SK-N-SH treated with all-trans-retinoic acid at 6 μM for 48 hours (cell line): ENCODE data around the gene GMPR2.
A peak's percentile ranks its signal among the peaks of the same experiment; 100 is the strongest.

Experiments used
- ATAC-seq: fragments of 200-7000 bp; cut with Tn5 transposase; 3 replicates; pipeline ENCODE4 v1.9.1; 2020; ENCODE audit warnings: mild to moderate bottlenecking, moderate library complexity
- ARNTL ChIP-seq: fragments of 450-650 bp; formaldehyde crosslinking; IDR thresholded peaks from 2 replicates; pipeline ENCODE4 v1.5.0; 2020; ENCODE audit warnings: low read depth, mild to moderate bottlenecking, moderate library complexity, borderline replicate concordance
- BACH2 ChIP-seq: fragments of 250-450 bp; sonication (Bioruptor Pico); IDR thresholded peaks from 2 replicates; pipeline ENCODE4 v1.9.0; 2021; ENCODE audit warnings: mild to moderate bottlenecking, borderline replicate concordance
- CREB5 ChIP-seq: fragments of 250-450 bp; sonication (Bioruptor Pico); IDR thresholded peaks from 2 replicates; pipeline ENCODE4 v1.5.1; 2020; ENCODE audit warnings: low read depth, mild to moderate bottlenecking, moderate library complexity
- CSDC2 ChIP-seq: fragments of 250-450 bp; sonication (Bioruptor Pico); IDR thresholded peaks from 2 replicates; pipeline ENCODE4 v1.5.0; 2020; ENCODE audit warnings: mild to moderate bottlenecking, moderate library complexity
- ESRRG ChIP-seq: fragments of 250-450 bp; sonication (Bioruptor Pico); IDR thresholded peaks from 2 replicates; pipeline ENCODE4 v1.6.1; 2021; ENCODE audit warnings: mild to moderate bottlenecking
- ISL1 ChIP-seq: fragments of 250-450 bp; sonication (Bioruptor Pico); IDR thresholded peaks from 2 replicates; pipeline ENCODE4 v2.1.2; 2022; ENCODE audit warnings: mild to moderate bottlenecking, moderate library complexity
- OSR1 ChIP-seq: fragments of 250-450 bp; sonication (Bioruptor Pico); IDR thresholded peaks from 2 replicates; pipeline ENCODE4 v1.8.0; 2022; ENCODE audit warnings: moderate library complexity, mild to moderate bottlenecking, inconsistent platforms
- PATZ1 ChIP-seq: fragments of 250-450 bp; sonication (Bioruptor Pico); IDR thresholded peaks from 2 replicates; pipeline ENCODE4 v1.8.0; 2020; ENCODE audit warnings: mild to moderate bottlenecking, moderate library complexity, borderline replicate concordance
- POU6F1 ChIP-seq: fragments of 250-450 bp; sonication (Bioruptor Pico); IDR thresholded peaks from 2 replicates; pipeline ENCODE4 v1.8.0; 2021; ENCODE audit warnings: low read depth, mild to moderate bottlenecking, moderate library complexity, borderline replicate concordance
- PPARA ChIP-seq: fragments of 250-450 bp; sonication (Bioruptor Pico); IDR thresholded peaks from 2 replicates; pipeline ENCODE4 v1.5.0; 2020; ENCODE audit warnings: mild to moderate bottlenecking, borderline replicate concordance
- RARB ChIP-seq: fragments of 250-450 bp; sonication (Bioruptor Pico); IDR thresholded peaks from 2 replicates; pipeline ENCODE4 v1.8.0; 2021; ENCODE audit warnings: mild to moderate bottlenecking, moderate library complexity
- TCF4 ChIP-seq: fragments of 250-450 bp; sonication (Bioruptor Pico); IDR thresholded peaks from 2 replicates; pipeline ENCODE4 v1.8.0; 2021; ENCODE audit warnings: mild to moderate bottlenecking, moderate library complexity, borderline replicate concordance
- TOX ChIP-seq: fragments of 250-450 bp; sonication (Bioruptor Pico); IDR thresholded peaks from 2 replicates; pipeline ENCODE4 v1.8.0; 2021; ENCODE audit warnings: mild to moderate bottlenecking, moderate library complexity, borderline replicate concordance
- TSHZ2 ChIP-seq: fragments of 250-450 bp; sonication (Bioruptor Pico); IDR thresholded peaks from 2 replicates; pipeline ENCODE4 v1.5.0; 2020; ENCODE audit warnings: mild to moderate bottlenecking, moderate library complexity
- ZFP3 ChIP-seq: fragments of 250-450 bp; sonication (Bioruptor Pico); IDR thresholded peaks from 2 replicates; pipeline ENCODE4 v1.5.0; 2020; ENCODE audit warnings: mild to moderate bottlenecking, moderate library complexity
- ZFP30 ChIP-seq: fragments of 450-650 bp; formaldehyde crosslinking; IDR thresholded peaks from 2 replicates; pipeline ENCODE4 v1.5.0; 2022; ENCODE audit warnings: mild to moderate bottlenecking, moderate library complexity
- ZNF565 ChIP-seq: fragments of 450-650 bp; formaldehyde crosslinking; conservative IDR thresholded peaks from 2 replicates; pipeline ENCODE4 v1.5.0; 2020; ENCODE audit warnings: low read depth, mild to moderate bottlenecking, moderate library complexity
- ZNF70 ChIP-seq: fragments of 450-650 bp; formaldehyde crosslinking; IDR thresholded peaks from 2 replicates; pipeline ENCODE4 v1.5.0; 2020; ENCODE audit warnings: mild to moderate bottlenecking, moderate library complexity
- ZNF8 ChIP-seq: fragments of 450-650 bp; formaldehyde crosslinking; IDR thresholded peaks from 2 replicates; pipeline ENCODE4 v1.5.0; 2020; ENCODE audit warnings: mild to moderate bottlenecking, moderate library complexity

GMPR2 gene

GRCh38 chr14:24249230-24250021, 16.7 kb downstream of the GMPR2 start:
- ATAC-seq = no peak
- TF ChIP-seq BACH2 (CRISPR knock-in tag) = no peak
- no peak for TF ChIP-seq ISL1 (CRISPR knock-in tag)
- TF ChIP-seq ZFP3 = no peak

GRCh38 chr14:24250354-24250753, 17.6 kb downstream of the GMPR2 start:
- TF ChIP-seq ZNF70 = no peak
- TF ChIP-seq TOX (CRISPR knock-in tag) = no peak
- TF ChIP-seq ZFP3 = no peak
- TF ChIP-seq OSR1 = no peak
- TF ChIP-seq CSDC2 (CRISPR knock-in tag) = no peak
- TF ChIP-seq TSHZ2 = no peak
- TF ChIP-seq ESRRG (CRISPR knock-in tag) = no peak
- TF ChIP-seq ARNTL (CRISPR knock-in tag) = no peak
- no peak for TF ChIP-seq ZNF565 (CRISPR knock-in tag)
- TF ChIP-seq BACH2 (CRISPR knock-in tag) = no peak
- TF ChIP-seq CREB5 = no peak
- TF ChIP-seq ZNF8 = no peak
- no peak for TF ChIP-seq TCF4 (CRISPR knock-in tag)
- no peak for TF ChIP-seq RARB (CRISPR knock-in tag)
- no peak for TF ChIP-seq POU6F1 (CRISPR knock-in tag)
- no peak for TF ChIP-seq ISL1 (CRISPR knock-in tag)
- ATAC-seq = no peak; the same call in 2 of the 3 replicates

- peak; percentile 49 for ATAC-seq
- no peak for TF ChIP-seq ESRRG (CRISPR knock-in tag)
- no peak for TF ChIP-seq ISL1 (CRISPR knock-in tag)
- TF ChIP-seq RARB (CRISPR knock-in tag) = no peak
- no peak for TF ChIP-seq POU6F1 (CRISPR knock-in tag)
- TF ChIP-seq BACH2 (CRISPR knock-in tag) = no peak
- TF ChIP-seq ZNF70 = no peak
- no peak for TF ChIP-seq PATZ1 (CRISPR knock-in tag)
- no peak for TF ChIP-seq PPARA (CRISPR knock-in tag)
- no peak for TF ChIP-seq TOX (CRISPR knock-in tag)
- no peak for TF ChIP-seq TCF4 (CRISPR knock-in tag)
- TF ChIP-seq ZFP30 (CRISPR knock-in tag) = no peak
- no peak for TF ChIP-seq CREB5
- TF ChIP-seq ZFP3 = no peak
- TF ChIP-seq, all 23 proteins: peak for 0
These were observed 19.2 kb downstream of the GMPR2 start for GRCh38 chr14:24251880-24252288.
